Measurements from ENCODE around the gene TRAF1.

DNA sequence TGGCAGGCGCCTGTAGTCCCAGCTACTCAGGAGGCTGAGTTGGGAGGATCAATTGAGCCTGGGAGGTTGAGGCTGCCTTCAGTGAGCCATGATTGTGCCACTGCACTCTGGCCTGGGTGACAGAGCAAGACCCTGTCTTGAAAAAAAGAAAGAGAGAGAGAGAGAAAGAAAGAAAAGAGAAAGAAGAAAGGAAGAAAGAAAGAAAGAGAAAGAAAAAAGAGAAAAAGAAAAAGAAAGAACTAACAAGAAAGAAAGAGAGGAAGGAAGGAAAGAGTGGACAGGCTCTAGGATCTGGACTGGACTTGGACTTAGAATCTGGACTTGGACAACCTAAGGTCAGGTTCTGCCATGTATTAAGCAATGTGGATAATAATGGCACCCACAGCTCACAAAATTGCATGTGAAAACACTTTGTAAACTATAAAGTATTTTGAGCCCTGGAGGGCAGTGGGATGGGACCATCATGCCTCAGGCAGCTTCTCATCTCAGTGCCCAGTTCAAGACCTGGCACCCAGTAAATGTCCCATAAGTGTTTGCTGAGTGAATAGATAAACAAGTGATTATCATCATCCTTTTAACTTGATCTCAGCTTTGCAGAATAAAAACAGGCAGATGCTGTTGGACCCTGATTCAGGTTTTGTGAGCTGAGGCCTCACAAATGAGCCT lies 36.9 kb downstream of the TRAF1 start:
- TF ChIP-seq, protein P1, sequence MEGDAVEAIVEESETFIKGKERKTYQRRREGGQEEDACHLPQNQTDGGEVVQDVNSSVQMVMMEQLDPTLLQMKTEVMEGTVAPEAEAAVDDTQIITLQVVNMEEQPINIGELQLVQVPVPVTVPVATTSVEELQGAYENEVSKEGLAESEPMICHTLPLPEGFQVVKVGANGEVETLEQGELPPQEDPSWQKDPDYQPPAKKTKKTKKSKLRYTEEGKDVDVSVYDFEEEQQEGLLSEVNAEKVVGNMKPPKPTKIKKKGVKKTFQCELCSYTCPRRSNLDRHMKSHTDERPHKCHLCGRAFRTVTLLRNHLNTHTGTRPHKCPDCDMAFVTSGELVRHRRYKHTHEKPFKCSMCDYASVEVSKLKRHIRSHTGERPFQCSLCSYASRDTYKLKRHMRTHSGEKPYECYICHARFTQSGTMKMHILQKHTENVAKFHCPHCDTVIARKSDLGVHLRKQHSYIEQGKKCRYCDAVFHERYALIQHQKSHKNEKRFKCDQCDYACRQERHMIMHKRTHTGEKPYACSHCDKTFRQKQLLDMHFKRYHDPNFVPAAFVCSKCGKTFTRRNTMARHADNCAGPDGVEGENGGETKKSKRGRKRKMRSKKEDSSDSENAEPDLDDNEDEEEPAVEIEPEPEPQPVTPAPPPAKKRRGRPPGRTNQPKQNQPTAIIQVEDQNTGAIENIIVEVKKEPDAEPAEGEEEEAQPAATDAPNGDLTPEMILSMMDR (IDR thresholded peaks at IDR 0.05; ENCODE audit: low read depth, low read length), result no peak
- TF ChIP-seq POLR2A (IDR thresholded peaks at IDR 0.05; ENCODE audit: extremely low read depth, insufficient read length) (no peak), MYC (IDR thresholded peaks at IDR 0.05; ENCODE audit: low read depth, low read length) (no peak)
- TF ChIP-seq, protein P2, sequence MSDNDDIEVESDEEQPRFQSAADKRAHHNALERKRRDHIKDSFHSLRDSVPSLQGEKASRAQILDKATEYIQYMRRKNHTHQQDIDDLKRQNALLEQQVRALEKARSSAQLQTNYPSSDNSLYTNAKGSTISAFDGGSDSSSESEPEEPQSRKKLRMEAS (IDR thresholded peaks at IDR 0.05; ENCODE audit: low read depth, low read length), result no peak

All from NB4 (cell line).